SKM-1 (cell line): ENCODE results near the gene HBA1.
"Not testable (repeated sequence)": the region's sequence is repeated elsewhere in the genome, so short reads cannot be mapped to it uniquely, and the experiment has no call there.

Experiments
- DNase-seq: peaks from one replicate; lab custom pipeline; 2025; ENCODE audit not compliant: unreplicated experiment; lab: John Stamatoyannopoulos, UW

HBA1 gene

DNA sequence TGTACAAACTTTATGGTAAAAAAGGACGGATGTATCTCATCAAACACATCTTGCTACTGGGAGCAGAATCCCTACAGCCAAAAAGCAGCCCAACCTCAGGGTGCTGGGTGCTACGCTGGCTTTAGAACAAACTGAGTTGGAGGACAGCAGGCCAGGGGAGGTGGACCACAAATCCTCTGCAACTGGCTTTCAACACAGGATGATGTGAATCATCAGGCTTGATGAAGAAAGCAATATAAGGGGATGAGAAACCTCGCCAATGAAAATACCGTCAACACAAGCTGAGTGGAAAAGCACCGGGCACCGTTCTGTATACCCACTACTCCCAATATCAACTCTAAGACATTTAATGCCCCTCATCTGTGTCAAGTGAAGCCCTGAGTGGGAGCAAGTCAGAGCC lies 18.0 kb downstream of the HBA1 start:
- DNase-seq = no peak

DNA sequence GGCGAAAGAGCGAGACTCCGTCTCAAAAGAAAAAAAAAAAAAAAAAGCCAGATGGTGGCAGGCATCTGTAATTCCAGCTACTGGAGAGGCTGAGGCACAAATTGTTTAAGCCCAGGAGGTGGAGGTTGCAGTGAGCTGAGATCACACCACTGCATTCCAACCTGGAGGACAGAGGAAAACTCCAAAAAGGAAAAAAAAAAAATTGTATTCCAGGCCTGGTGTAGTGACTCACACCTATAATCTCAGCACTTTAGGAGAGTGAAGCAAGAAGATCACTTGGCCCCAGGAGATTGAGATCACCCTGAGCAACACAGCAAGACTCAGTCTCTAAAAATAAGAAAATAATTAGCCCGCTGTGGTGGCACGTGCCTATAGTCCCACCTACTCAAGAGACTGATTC lies 23.9 kb downstream of the HBA1 start:
- DNase-seq = no peak

DNA sequence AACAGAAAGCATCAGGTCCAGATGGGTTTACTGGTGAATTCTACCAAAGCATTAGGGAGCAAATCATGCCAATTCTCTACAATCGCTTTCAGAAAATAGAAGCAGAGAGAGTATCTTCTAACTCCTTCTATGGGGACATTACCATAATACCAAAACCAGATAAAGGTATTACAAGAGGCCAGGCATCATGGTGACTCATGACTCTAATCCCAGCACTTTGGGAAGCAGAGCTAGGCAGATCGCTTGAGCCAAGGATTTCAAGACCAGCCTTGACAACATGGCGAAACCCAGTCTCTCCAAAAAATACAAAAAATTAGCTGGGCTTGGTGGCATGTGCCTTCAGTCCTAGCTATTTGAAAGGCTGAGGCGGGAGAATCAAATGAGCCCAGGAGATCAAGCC lies 26.8 kb downstream of the HBA1 start:
- no peak for DNase-seq

DNA sequence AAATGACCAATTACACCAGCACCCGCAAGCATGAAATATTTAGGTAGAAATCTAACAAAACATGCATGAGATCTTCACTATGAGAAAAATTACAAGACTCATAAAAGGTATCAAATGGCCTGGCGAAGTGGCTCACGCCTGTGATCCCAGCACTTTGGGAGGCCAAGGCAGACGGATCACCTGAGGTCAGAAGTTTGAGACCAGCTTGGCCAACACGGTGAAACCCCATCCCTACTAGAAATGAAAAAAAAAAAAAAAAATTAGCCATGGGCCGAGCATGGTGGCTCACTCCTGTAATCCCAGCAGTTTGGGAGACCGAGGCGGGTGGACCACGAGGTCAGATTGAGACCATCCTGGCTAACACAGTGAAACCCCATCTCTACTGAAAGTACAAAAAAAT lies 27.6 kb downstream of the HBA1 start:
- not testable (repeated sequence) for DNase-seq

DNA sequence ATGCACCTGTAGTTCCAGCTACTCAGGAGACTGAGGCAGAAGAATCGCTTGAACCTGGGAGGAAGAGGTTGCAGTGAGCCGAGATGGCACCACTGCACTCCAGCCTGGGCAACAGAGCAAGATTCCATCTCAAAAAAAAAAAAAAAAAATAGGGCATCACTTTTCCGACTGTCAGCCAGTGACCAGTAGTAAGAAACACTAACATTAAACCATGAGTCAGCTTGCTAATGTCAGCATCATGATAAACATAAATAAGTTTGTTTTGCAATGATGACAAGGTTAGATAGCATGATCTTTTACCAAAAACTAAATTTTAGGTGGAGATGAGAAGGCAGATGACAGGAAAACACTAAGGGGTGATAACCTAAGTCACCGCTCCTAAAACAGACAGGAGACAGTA lies 32.9 kb downstream of the HBA1 start:
- not testable (repeated sequence) for DNase-seq

DNA sequence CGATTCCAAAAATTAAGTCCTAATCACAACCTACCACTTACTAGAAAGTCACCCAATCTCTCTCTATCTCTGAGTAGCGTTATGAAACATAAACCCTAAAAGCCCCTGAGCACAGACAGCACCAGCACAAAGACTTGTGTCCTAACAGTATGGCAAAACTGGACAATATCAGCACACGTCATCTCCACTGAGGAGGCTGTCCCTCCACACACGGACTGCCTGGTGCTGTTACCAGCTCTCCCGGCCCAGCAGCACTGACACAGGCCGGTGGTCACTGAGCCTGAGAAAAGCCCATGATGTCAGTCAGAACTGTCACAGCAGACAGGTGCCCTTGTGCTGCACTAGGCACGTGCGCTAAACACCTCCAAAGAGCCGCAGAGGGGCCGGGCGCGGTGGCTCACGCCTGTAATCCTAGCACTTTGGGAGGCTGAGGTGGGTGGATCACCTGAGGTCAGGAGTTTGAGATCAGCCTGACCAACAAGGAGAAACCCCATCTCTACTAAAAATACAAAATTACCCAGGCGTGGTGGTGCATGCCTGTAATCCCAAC lies 35.2 kb downstream of the HBA1 start:
- not testable (repeated sequence) for DNase-seq

DNA sequence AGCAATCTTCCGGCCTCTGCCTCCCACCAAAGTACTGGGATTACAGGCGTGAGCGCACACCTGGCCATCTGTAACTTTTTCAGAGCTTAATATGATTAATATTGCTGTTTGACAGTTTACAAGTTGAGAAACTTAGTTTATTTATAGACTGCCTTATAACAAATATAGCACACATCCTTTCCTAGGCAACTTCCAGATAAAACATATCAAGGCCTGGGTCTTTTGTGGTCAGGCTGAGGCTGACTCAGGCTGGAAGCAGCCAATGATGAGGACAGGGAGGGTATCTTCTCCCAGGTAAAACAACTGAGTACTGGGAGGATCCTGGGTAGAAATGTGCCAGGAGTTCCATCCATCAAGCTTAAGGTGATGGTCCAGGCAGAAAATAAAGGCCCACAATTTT lies 36.5 kb downstream of the HBA1 start:
- DNase-seq = no peak

DNA sequence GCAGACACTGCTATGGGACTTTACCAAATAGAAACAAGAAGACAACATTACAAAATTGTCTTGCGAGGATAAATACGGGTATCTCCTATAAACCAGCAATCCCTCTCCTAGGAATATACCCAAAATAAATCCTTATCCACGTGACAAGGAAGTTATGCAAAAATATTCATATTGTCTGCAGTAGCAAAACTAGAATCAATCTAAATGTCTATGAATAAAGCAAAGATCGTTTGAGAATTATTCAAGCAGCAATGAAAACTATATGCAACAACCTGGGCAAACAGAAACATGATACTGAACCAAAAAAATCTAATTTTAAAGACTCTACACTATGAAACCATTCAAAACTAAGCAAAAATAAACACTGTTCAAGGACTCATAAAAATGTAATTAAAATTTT lies 43.5 kb downstream of the HBA1 start:
- no peak for DNase-seq
